OCI-LY3 (cell line): Measurements from ENCODE around the gene COL13A1.

Experiments
- H2AFZ ChIP-seq: fragments of 200-600, 300-600 bp; shearing (Covaris generic); 2 replicates; pipeline ENCODE4 v1.6.0; 2014; ENCODE audit warnings: antibody characterized with exemption, low read depth, low read length
- H3K27ac ChIP-seq: fragments of 200-600, 300-600 bp; sonication (generic); 2 replicates; pipeline ENCODE4 v1.5.1; 2014; ENCODE audit warnings: mild to moderate bottlenecking, low read length, moderate library complexity, mixed read lengths
- H3K27me3 ChIP-seq: fragments of 200-600, 300-600 bp; sonication (generic); 2 replicates; pipeline ENCODE4 v1.6.1; 2014; ENCODE audit warnings: low read depth, low read length, mixed read lengths
- H3K36me3 ChIP-seq: fragments of 200-600, 300-600 bp; sonication (generic); replicated peaks from 2 replicates; pipeline ENCODE3; 2014; ENCODE audit warnings: low read depth, low read length, mixed read lengths
- H3K4me1 ChIP-seq: fragments of 300-600, 200-600 bp; sonication (generic); 2 replicates; pipeline ENCODE4 v1.6.1; 2014; ENCODE audit warnings: low read length, mixed read lengths
- H3K4me2 ChIP-seq: fragments of 200-600, 300-600 bp; sonication (generic); 2 replicates; pipeline ENCODE4 v1.6.1; 2014; ENCODE audit warnings: low read length, mixed read lengths
- H3K4me3 ChIP-seq: fragments of 300-600, 200-600 bp; sonication (generic); 2 replicates; pipeline ENCODE4 v1.5.1; 2014; ENCODE audit warnings: antibody characterized with exemption, mild to moderate bottlenecking, low read length, moderate library complexity
- H3K79me2 ChIP-seq: fragments of 300-600, 200-600 bp; shearing (Covaris generic); 2 replicates; pipeline ENCODE4 v1.6.1; 2014; ENCODE audit warnings: mild to moderate bottlenecking, low read length, mixed read lengths
- H3K9ac ChIP-seq: fragments of 300-600, 200-600 bp; shearing (Covaris generic); 2 replicates; pipeline ENCODE4 v1.6.0; 2014; ENCODE audit warnings: mild to moderate bottlenecking, low read length, moderate library complexity
- H3K9me3 ChIP-seq: fragments of 200-600, 300-600 bp; shearing (Covaris generic); 2 replicates; pipeline ENCODE4 v1.6.1; 2014; ENCODE audit warnings: low read length, mixed read lengths; ENCODE audit not compliant: insufficient read depth
- H4K20me1 ChIP-seq: fragments of 200-600, 300-600 bp; sonication (generic); 2 replicates; pipeline ENCODE4 v1.6.1; 2016; ENCODE audit warnings: low read length, mixed read lengths; ENCODE audit not compliant: insufficient read depth
- CTCF ChIP-seq: fragments of 200-600, 300-600 bp; sonication (generic); IDR thresholded peaks from 2 replicates; pipeline ENCODE4 v1.5.1; 2014; ENCODE audit warnings: antibody characterized with exemption, low read length, low read depth
- EZH2phosphoT487 ChIP-seq: fragments of 200-600 bp; shearing (Covaris generic); IDR thresholded peaks from 2 replicates; pipeline ENCODE4 v1.6.1; 2018; ENCODE audit warnings: antibody characterized with exemption, mixed run types, low read depth

COL13A1 gene

GRCh38 chr10:69863580-69863979 is 61.9 kb downstream of the COL13A1 start:
- H3K27ac ChIP-seq = no peak overlapping the region
- H3K79me2 ChIP-seq = no peaks in the 10 kb centered on the region
- H3K9me3 ChIP-seq = no peaks in the 10 kb centered on the region
- no peaks in the 10 kb centered on the region for H3K4me1 ChIP-seq
- TF ChIP-seq EZH2phosphoT487 (no peak), CTCF (no peak)
- no peak overlapping the region for H2AFZ ChIP-seq
- no peak overlapping the region for H3K4me2 ChIP-seq
- no peaks in the 10 kb centered on the region for H3K36me3 ChIP-seq
- H3K4me3 ChIP-seq = no peak overlapping the region
- no peak overlapping the region for H3K9ac ChIP-seq
- H3K27me3 ChIP-seq = no peaks in the 10 kb centered on the region
- no peaks in the 10 kb centered on the region for H4K20me1 ChIP-seq

- H3K4me2 ChIP-seq = no peak overlapping the region
- no peak overlapping the region for H2AFZ ChIP-seq
- no peak overlapping the region for H3K9ac ChIP-seq
- H3K4me3 ChIP-seq = no peak overlapping the region
- H3K27me3 ChIP-seq = no peaks in the 10 kb centered on the region
- H3K4me1 ChIP-seq = no peaks in the 10 kb centered on the region
- no peaks in the 10 kb centered on the region for H3K79me2 ChIP-seq
- no peaks in the 10 kb centered on the region for H3K9me3 ChIP-seq
- H4K20me1 ChIP-seq = no peaks in the 10 kb centered on the region
- H3K36me3 ChIP-seq = no peaks in the 10 kb centered on the region
- TF ChIP-seq CTCF (no peak), EZH2phosphoT487 (no peak)
- H3K27ac ChIP-seq = no peak overlapping the region
Measured at GRCh38 chr10:69864321-69864720, 62.6 kb downstream of the COL13A1 start.

GRCh38 chr10:69865450-69865849 is 63.7 kb downstream of the COL13A1 start:
- Histone ChIP-seq H3K4me3 (no peak overlapping the region), H3K4me1 (no peaks in the 10 kb centered on the region), H3K79me2 (no peaks in the 10 kb centered on the region), H3K36me3 (no peaks in the 10 kb centered on the region), H3K4me2 (no peak overlapping the region), H2AFZ (no peak overlapping the region), H3K27ac (no peak overlapping the region), H3K9me3 (no peaks in the 10 kb centered on the region), H3K9ac (no peak overlapping the region), H3K27me3 (peaks cover 5% of the 10 kb centered on the region; the same call in 1 of the 2 replicates), H4K20me1 (no peaks in the 10 kb centered on the region)
- TF ChIP-seq CTCF = no peak
- TF ChIP-seq EZH2phosphoT487 = no peak

GRCh38 chr10:69866246-69866687 is 64.6 kb downstream of the COL13A1 start:
- H3K4me2 ChIP-seq = no peak overlapping the region
- no peaks in the 10 kb centered on the region for H3K9me3 ChIP-seq
- no peak overlapping the region for H3K9ac ChIP-seq
- H4K20me1 ChIP-seq = no peaks in the 10 kb centered on the region
- H3K4me3 ChIP-seq = no peak overlapping the region
- TF ChIP-seq CTCF = no peak
- no peak for TF ChIP-seq EZH2phosphoT487
- H3K27ac ChIP-seq = no peak overlapping the region
- H3K79me2 ChIP-seq = no peaks in the 10 kb centered on the region
- peaks cover 5% of the 10 kb centered on the region; the same call in 1 of the 2 replicates for H3K27me3 ChIP-seq
- no peaks in the 10 kb centered on the region for H3K36me3 ChIP-seq
- H3K4me1 ChIP-seq = no peaks in the 10 kb centered on the region
- no peak overlapping the region for H2AFZ ChIP-seq
